ENCODE data around the gene COL5A2. TPM values are rescaled to one million over a fixed set of nuclear protein-coding genes. Genes with fewer than 3 reads are reported as not detected.

Gene COL5A2
- total RNA-seq, 1 donor from 2014 or later = 0.13 TPM

GRCh38 chr2:189157939-189158338 is 21.6 kb downstream of the COL5A2 start:
- TF ChIP-seq CTCF (IDR thresholded peaks at IDR 0.05) = no peak
- POLR2A ChIA-PET = no interaction called here
- DNase-seq = no peak
- Mint-ChIP-seq H3K4me3 (no peak overlapping the region), H3K36me3 (ENCODE audit: low read depth) (no peaks in the 10 kb centered on the region), H3K9me3 (no peaks in the 10 kb centered on the region), H3K4me1 (no peaks in the 10 kb centered on the region), H3K27me3 (no peaks in the 10 kb centered on the region), H3K27ac (no peak overlapping the region)
- no peak for ATAC-seq (ENCODE audit: low read depth)
- intact Hi-C loops (cut with micrococcal nuclease) = no loop called here
- CTCF ChIA-PET = no interaction called here

GRCh38 chr2:189157456-189157855 is 22.1 kb downstream of the COL5A2 start:
- H3K27ac Mint-ChIP-seq = no peak overlapping the region
- H3K4me3 Mint-ChIP-seq = no peak overlapping the region
- no peak for TF ChIP-seq CTCF (IDR thresholded peaks at IDR 0.05)
- no peaks in the 10 kb centered on the region for H3K9me3 Mint-ChIP-seq
- no peaks in the 10 kb centered on the region for H3K36me3 Mint-ChIP-seq (ENCODE audit: low read depth)
- H3K27me3 Mint-ChIP-seq = no peaks in the 10 kb centered on the region
- POLR2A ChIA-PET = no interaction called here
- H3K4me1 Mint-ChIP-seq = no peaks in the 10 kb centered on the region
- intact Hi-C loops (cut with micrococcal nuclease) = no loop called here
- ATAC-seq (ENCODE audit: low read depth) (no peak), DNase-seq (no peak)
- CTCF ChIA-PET = no interaction called here

DNA sequence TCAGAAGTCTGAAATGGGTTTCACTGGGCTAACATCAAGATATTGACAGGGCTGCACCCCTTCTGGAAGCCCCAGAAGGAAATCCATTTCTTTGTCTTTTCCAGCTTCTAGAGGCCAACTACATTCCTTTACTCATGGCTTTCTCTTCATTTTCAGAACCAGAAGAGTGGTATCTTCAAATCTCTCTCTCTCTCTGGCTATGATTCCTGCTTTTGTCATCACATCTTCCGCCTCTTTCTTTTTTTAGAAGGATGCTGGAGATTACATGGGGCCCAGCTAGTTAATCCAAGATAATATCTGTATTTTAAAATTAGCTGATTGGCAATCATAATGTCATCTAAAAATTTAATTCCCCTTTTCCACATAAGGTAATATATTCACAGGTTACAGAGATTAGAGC is 23.8 kb downstream of the COL5A2 start:
- DNase-seq = no peak
- no peaks in the 10 kb centered on the region for H3K27me3 Mint-ChIP-seq
- H3K36me3 Mint-ChIP-seq (ENCODE audit: low read depth) = no peaks in the 10 kb centered on the region
- intact Hi-C loops (cut with micrococcal nuclease) = no loop called here
- no peak for ATAC-seq (ENCODE audit: low read depth)
- CTCF ChIA-PET = no interaction called here
- no peaks in the 10 kb centered on the region for H3K4me1 Mint-ChIP-seq
- no peak overlapping the region for H3K27ac Mint-ChIP-seq
- POLR2A ChIA-PET = no interaction called here
- no peak for TF ChIP-seq CTCF (IDR thresholded peaks at IDR 0.05)
- H3K9me3 Mint-ChIP-seq = no peaks in the 10 kb centered on the region
- H3K4me3 Mint-ChIP-seq = no peak overlapping the region

DNA sequence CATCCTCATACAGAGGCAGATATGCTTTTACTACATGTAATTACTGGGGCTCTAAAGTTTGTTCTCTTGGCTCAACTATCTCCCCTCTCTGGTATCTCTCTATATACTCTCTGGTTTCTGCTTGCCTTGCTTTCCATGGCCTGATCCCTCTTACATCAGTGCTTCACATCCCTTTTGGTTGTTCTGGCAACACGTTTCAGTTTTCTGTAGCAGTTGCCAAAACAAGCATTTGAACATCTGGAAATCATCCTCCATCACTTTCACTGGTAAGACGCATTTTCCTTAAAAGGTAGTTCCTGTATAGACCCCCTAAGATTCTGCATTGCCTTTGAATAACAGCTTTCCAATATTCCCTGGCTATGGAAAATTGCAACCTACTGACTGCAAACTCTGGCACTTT is 25.9 kb downstream of the COL5A2 start:
- H3K27me3 Mint-ChIP-seq = no peaks in the 10 kb centered on the region
- no peak for DNase-seq
- intact Hi-C loops (cut with micrococcal nuclease) = no loop called here
- ATAC-seq (ENCODE audit: low read depth) = no peak
- H3K9me3 Mint-ChIP-seq = no peaks in the 10 kb centered on the region
- H3K36me3 Mint-ChIP-seq (ENCODE audit: low read depth) = no peaks in the 10 kb centered on the region
- no peak for TF ChIP-seq CTCF (IDR thresholded peaks at IDR 0.05)
- H3K27ac Mint-ChIP-seq = no peak overlapping the region
- ChIA-PET POLR2A (no interaction called here), CTCF (no interaction called here)
- H3K4me1 Mint-ChIP-seq = no peaks in the 10 kb centered on the region
- H3K4me3 Mint-ChIP-seq = no peak overlapping the region

- no peaks in the 10 kb centered on the region for H3K27me3 Mint-ChIP-seq
- H3K4me1 Mint-ChIP-seq = no peaks in the 10 kb centered on the region
- intact Hi-C loops (cut with micrococcal nuclease) = no loop called here
- DNase-seq (no peak), ATAC-seq (ENCODE audit: low read depth) (no peak)
- no peaks in the 10 kb centered on the region for H3K36me3 Mint-ChIP-seq (ENCODE audit: low read depth)
- H3K9me3 Mint-ChIP-seq = no peaks in the 10 kb centered on the region
- no peak overlapping the region for H3K4me3 Mint-ChIP-seq
- ChIA-PET CTCF (no interaction called here), POLR2A (no interaction called here)
- H3K27ac Mint-ChIP-seq = no peak overlapping the region
- no peak for TF ChIP-seq CTCF (IDR thresholded peaks at IDR 0.05)
Observed at GRCh38 chr2:189152483-189152882, 27.1 kb downstream of the COL5A2 start.

Measured in activated B cell treated with CpG ODN at 0.5 μM for 24 hours (primary cell).